ENCODE data around the gene GARNL3. TPM values are rescaled to one million over a fixed set of nuclear protein-coding genes. Genes with fewer than 3 reads are reported as not detected.

Gene GARNL3
- polyA plus RNA-seq, 1 experiment, result 2.2 TPM

- no peaks in the 10 kb centered on the region for H3K27me3 ChIP-seq (ENCODE audit: control insufficient read depth, insufficient read depth, low read length)
These were observed 34.7 kb upstream of the GARNL3 start for GRCh38 chr9:127229691-127230417.

GRCh38 chr9:127231666-127232065 lies 32.9 kb upstream of the GARNL3 start:
- ChIA-PET CTCF (interaction anchor here (1.3 kb wide), 1 partner anchor 13 kb away, joined by 3 read pairs; no protein-coding TSS in a partner anchor), POLR2A (no interaction called here)
- TF ChIP-seq CTCF (IDR thresholded peaks at IDR 0.05; ENCODE audit: insufficient read depth, low read depth, low read length), result no peak
- H3K4me3 ChIP-seq (ENCODE audit: low read depth, low read length), result no peak overlapping the region
- DNase-seq (ENCODE audit: low read depth), result no peak
- H3K27me3 ChIP-seq (ENCODE audit: control insufficient read depth, insufficient read depth, low read length), result no peaks in the 10 kb centered on the region
- no peaks in the 10 kb centered on the region for H3K36me3 ChIP-seq (ENCODE audit: control insufficient read depth, insufficient read depth, low read length)

More at GRCh38 chr9:127229691-127230417, 34.7 kb upstream of the GARNL3 start:
- no peak overlapping the region for H3K4me3 ChIP-seq (ENCODE audit: low read depth, low read length)
- DNase-seq (ENCODE audit: low read depth), result no peak
- TF ChIP-seq CTCF (IDR thresholded peaks at IDR 0.05; ENCODE audit: insufficient read depth, low read depth, low read length), result no peak
- no peaks in the 10 kb centered on the region for H3K36me3 ChIP-seq (ENCODE audit: control insufficient read depth, insufficient read depth, low read length)
- ChIA-PET POLR2A (no interaction called here), CTCF (interaction anchor here (0.9 kb wide), 1 partner anchor 18 kb away, joined by 3 read pairs; no protein-coding TSS in a partner anchor)

- no peak for DNase-seq (ENCODE audit: low read depth)
- Histone ChIP-seq H3K4me3 (ENCODE audit: low read depth, low read length) (no peak overlapping the region), H3K27me3 (ENCODE audit: control insufficient read depth, insufficient read depth, low read length) (no peaks in the 10 kb centered on the region), H3K36me3 (ENCODE audit: control insufficient read depth, insufficient read depth, low read length) (no peaks in the 10 kb centered on the region)
- TF ChIP-seq CTCF (IDR thresholded peaks at IDR 0.05; ENCODE audit: insufficient read depth, low read depth, low read length), result no peak
- POLR2A ChIA-PET, result no interaction called here
- CTCF ChIA-PET, result interaction anchor here (1.3 kb wide), 1 partner anchor 12 kb away, joined by 3 read pairs; no protein-coding TSS in a partner anchor
These were observed 31.6 kb upstream of the GARNL3 start for GRCh38 chr9:127232833-127233549.

GRCh38 chr9:127233550-127233949 lies 31.0 kb upstream of the GARNL3 start:
- H3K36me3 ChIP-seq (ENCODE audit: control insufficient read depth, insufficient read depth, low read length), result no peaks in the 10 kb centered on the region
- ChIA-PET POLR2A (no interaction called here), CTCF (interaction anchor here (0.6 kb wide), 1 partner anchor 116 kb away, joined by 5 read pairs; no protein-coding TSS in a partner anchor)
- no peak overlapping the region for H3K4me3 ChIP-seq (ENCODE audit: low read depth, low read length)
- no peak for DNase-seq (ENCODE audit: low read depth)
- no peak for TF ChIP-seq CTCF (IDR thresholded peaks at IDR 0.05; ENCODE audit: insufficient read depth, low read depth, low read length)
- H3K27me3 ChIP-seq (ENCODE audit: control insufficient read depth, insufficient read depth, low read length), result no peaks in the 10 kb centered on the region

GRCh38 chr9:127233989-127234388 lies 30.6 kb upstream of the GARNL3 start:
- H3K36me3 ChIP-seq (ENCODE audit: control insufficient read depth, insufficient read depth, low read length), result no peaks in the 10 kb centered on the region
- TF ChIP-seq CTCF (IDR thresholded peaks at IDR 0.05; ENCODE audit: insufficient read depth, low read depth, low read length), result no peak
- no peak for DNase-seq (ENCODE audit: low read depth)
- CTCF ChIA-PET, result interaction anchor here (0.6 kb wide), 1 partner anchor 115 kb away, joined by 5 read pairs; no protein-coding TSS in a partner anchor
- H3K27me3 ChIP-seq (ENCODE audit: control insufficient read depth, insufficient read depth, low read length), result no peaks in the 10 kb centered on the region
- H3K4me3 ChIP-seq (ENCODE audit: low read depth, low read length), result no peak overlapping the region
- POLR2A ChIA-PET, result no interaction called here

All from BJ (cell line).